Sigmoid colon (tissue), 7 donors: ENCODE data around the gene RPL38. TPM values are rescaled to one million over a fixed set of nuclear protein-coding genes. Genes with fewer than 3 reads are reported as not detected.

Experiments used
- DNase-seq: peaks from one replicate; pipeline ENCODE4 v3.0.0-alpha.2; 2019
- H3K27ac ChIP-seq, 4 donors: fragments of 200-600 bp; sonication (generic); one replicate each; pipeline ENCODE4 v1.5.1; 2016 to 2019; ENCODE audit warnings: mild to moderate bottlenecking in 1 of 4
- H3K27me3 ChIP-seq, 3 donors: fragments of 200-600 bp; sonication (generic); one replicate each; pipeline ENCODE4 v1.5.1; 2019; ENCODE audit warnings: mild to moderate bottlenecking in 1 of 3
- H3K36me3 ChIP-seq, 4 donors: fragments of 200-600 bp; sonication (generic); one replicate each; pipeline ENCODE4 v1.5.1; 2016 to 2019
- H3K4me1 ChIP-seq, 4 donors: fragments of 200-600 bp; sonication (generic); one replicate each; pipeline ENCODE4 v1.5.1; 2017 to 2019
- H3K4me3 ChIP-seq, 4 donors: fragments of 200-600 bp; sonication (generic); one replicate each; pipeline ENCODE4 v1.5.1; 2017 to 2019; ENCODE audit warnings: mild to moderate bottlenecking in 2 of 4, moderate library complexity in 1 of 4
- H3K9me3 ChIP-seq, 4 donors: fragments of 200-600 bp in 3 of 4; sonication (generic) in 3 of 4; one replicate each; pipeline versions ENCODE4 v1.5.1 to v1.6.1; 2013 to 2019
- CTCF ChIP-seq, 4 experiments: fragments of 450-650 bp in 3 of 4; fragments of 200-600 bp in 1 of 4; IDR thresholded peaks; one replicate each; pipeline ENCODE4 v1.5.1; 2016 to 2019; ENCODE audit warnings: antibody characterized with exemption in 4 of 4, mild to moderate bottlenecking in 3 of 4, moderate library complexity in 2 of 4
- EP300 ChIP-seq, 4 donors: sonication (generic); formaldehyde crosslinking; IDR thresholded peaks; one replicate each; pipeline ENCODE4 v1.6.1; 2017; ENCODE audit warnings: antibody characterized with exemption in 4 of 4
- POLR2A ChIP-seq, 2 donors: fragments of 450-650 bp; IDR thresholded peaks; one replicate each; pipeline ENCODE4 v1.6.1; 2016; ENCODE audit warnings: antibody characterized with exemption in 2 of 2, mild to moderate bottlenecking in 2 of 2, moderate library complexity in 2 of 2
- POLR2AphosphoS5 ChIP-seq, 4 donors: sonication (generic); formaldehyde crosslinking; IDR thresholded peaks; one replicate each; pipeline ENCODE4 v1.6.1; 2017; ENCODE audit warnings: antibody characterized with exemption in 4 of 4
- WGBS, 2 donors: extraction: QIAGEN DNeasy Blood & Tissue Kit; methylation state at CpG; one replicate each; pipeline ENCODE4 v1.1.7; 2013; 5-methylcytosine and 5-hydroxymethylcytosine counted together
- intact Hi-C: fragments of 100-400 bp; cut with DNase I; formaldehyde crosslinking; loops from one replicate; pipeline ENCODE4 v1.15.1; 2023
- polyA plus RNA-seq, 3 donors: library from polyadenylated mRNA; stranded (reverse); fragments of 200-250 nt; gene quantifications; one replicate each; pipeline ENCODE4 v1.2.3, GENCODE V29; 2013
- total RNA-seq, 4 donors: library from RNA; depleted of rRNA; stranded (reverse); fragments of >200 nt; gene quantifications; one replicate each; pipeline ENCODE4 v1.1.0, GENCODE V29; 2016
- donor health status: healthy with polysubstance abuse.
- donor health status: Bipolar disorder and iron deficiency.
- donor health status: healthy.

RPL38 gene
- total and polyA plus RNA-seq, 7 donors: 215 to 2,321 (median 718) TPM

GRCh38 chr17:74218436-74218835 is 15.0 kb downstream of the RPL38 start:
- no peak for TF ChIP-seq CTCF (IDR thresholded peaks at IDR 0.05)
- no peak for TF ChIP-seq EP300 (IDR thresholded peaks at IDR 0.05)
- no peak for TF ChIP-seq POLR2AphosphoS5 (IDR thresholded peaks at IDR 0.05)
- no peak for TF ChIP-seq POLR2A (IDR thresholded peaks at IDR 0.05)
- intact Hi-C loops: no loop called here
- DNase-seq: no peak
- H3K4me3 ChIP-seq: no peak overlapping the region
- no peaks in the 10 kb centered on the region for H3K27me3 ChIP-seq
- H3K4me1 ChIP-seq: peaks cover 0 to 20% (median 13%) of the 10 kb centered on the region in 4 donors
- H3K36me3 ChIP-seq: peaks cover 0 to 8% (median 0%) of the 10 kb centered on the region in 4 donors
- no peak overlapping the region for H3K27ac ChIP-seq
- no peaks in the 10 kb centered on the region for H3K9me3 ChIP-seq
- 81 to 89% methylated on average over 8 of the region's 8 CpGs for WGBS, 2 donors

DNA sequence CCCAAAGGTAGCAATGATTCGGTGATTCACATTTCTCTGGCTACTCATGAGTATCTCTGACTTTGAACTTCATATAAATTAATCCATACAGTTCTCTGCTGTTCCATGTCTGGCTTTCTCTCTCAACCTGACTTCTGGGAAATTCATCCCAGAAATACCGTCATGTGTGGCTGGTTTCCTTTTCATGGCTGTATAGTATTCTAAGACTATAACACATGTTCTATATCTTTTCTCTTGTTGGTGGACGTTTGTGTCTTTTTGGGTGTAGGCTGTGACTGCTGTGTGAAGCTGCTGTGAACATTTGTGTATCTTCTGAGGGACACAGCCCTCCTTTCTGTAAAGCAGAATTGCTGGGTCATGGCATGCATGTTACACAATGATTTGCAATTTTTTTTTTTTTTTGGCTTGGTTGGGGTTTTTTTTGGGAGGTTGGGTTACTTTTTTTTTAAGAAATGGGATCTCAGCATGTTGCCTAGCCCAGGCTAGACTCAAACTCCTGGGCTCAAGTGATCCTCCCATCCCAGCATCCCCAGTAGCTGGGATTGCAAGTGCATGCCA is 16.2 kb downstream of the RPL38 start:
- H3K27me3 ChIP-seq: no peaks in the 10 kb centered on the region
- intact Hi-C loops: no loop called here
- H3K9me3 ChIP-seq: no peaks in the 10 kb centered on the region
- TF ChIP-seq EP300 (IDR thresholded peaks at IDR 0.05): no peak
- TF ChIP-seq CTCF (IDR thresholded peaks at IDR 0.05): no peak
- no peak for TF ChIP-seq POLR2A (IDR thresholded peaks at IDR 0.05)
- TF ChIP-seq POLR2AphosphoS5 (IDR thresholded peaks at IDR 0.05): no peak
- 85 to 87% methylated on average over 3 of the region's 3 CpGs for WGBS, 2 donors
- no peak overlapping the region for H3K4me3 ChIP-seq
- no peak for DNase-seq
- H3K4me1 ChIP-seq: peaks cover 0 to 8% (median 1%) of the 10 kb centered on the region in 4 donors
- no peak overlapping the region for H3K27ac ChIP-seq
- peaks cover 0 to 18% (median 0%) of the 10 kb centered on the region in 4 donors for H3K36me3 ChIP-seq

GRCh38 chr17:74220219-74220618 is 16.7 kb downstream of the RPL38 start:
- no peak for TF ChIP-seq EP300 (IDR thresholded peaks at IDR 0.05)
- no peak for TF ChIP-seq CTCF (IDR thresholded peaks at IDR 0.05)
- no peak for TF ChIP-seq POLR2A (IDR thresholded peaks at IDR 0.05)
- TF ChIP-seq POLR2AphosphoS5 (IDR thresholded peaks at IDR 0.05): no peak
- Histone ChIP-seq H3K9me3 (no peaks in the 10 kb centered on the region), H3K4me3 (no peak overlapping the region), H3K27me3 (no peaks in the 10 kb centered on the region), H3K36me3 (peaks cover 0 to 18% (median 0%) of the 10 kb centered on the region in 4 donors), H3K27ac (no peak overlapping the region), H3K4me1 (peaks cover 0 to 3% (median 0%) of the 10 kb centered on the region in 4 donors)
- intact Hi-C loops: no loop called here
- no peak for DNase-seq
- WGBS, 2 donors: 84 to 90% methylated on average over 2 of the region's 2 CpGs

DNA sequence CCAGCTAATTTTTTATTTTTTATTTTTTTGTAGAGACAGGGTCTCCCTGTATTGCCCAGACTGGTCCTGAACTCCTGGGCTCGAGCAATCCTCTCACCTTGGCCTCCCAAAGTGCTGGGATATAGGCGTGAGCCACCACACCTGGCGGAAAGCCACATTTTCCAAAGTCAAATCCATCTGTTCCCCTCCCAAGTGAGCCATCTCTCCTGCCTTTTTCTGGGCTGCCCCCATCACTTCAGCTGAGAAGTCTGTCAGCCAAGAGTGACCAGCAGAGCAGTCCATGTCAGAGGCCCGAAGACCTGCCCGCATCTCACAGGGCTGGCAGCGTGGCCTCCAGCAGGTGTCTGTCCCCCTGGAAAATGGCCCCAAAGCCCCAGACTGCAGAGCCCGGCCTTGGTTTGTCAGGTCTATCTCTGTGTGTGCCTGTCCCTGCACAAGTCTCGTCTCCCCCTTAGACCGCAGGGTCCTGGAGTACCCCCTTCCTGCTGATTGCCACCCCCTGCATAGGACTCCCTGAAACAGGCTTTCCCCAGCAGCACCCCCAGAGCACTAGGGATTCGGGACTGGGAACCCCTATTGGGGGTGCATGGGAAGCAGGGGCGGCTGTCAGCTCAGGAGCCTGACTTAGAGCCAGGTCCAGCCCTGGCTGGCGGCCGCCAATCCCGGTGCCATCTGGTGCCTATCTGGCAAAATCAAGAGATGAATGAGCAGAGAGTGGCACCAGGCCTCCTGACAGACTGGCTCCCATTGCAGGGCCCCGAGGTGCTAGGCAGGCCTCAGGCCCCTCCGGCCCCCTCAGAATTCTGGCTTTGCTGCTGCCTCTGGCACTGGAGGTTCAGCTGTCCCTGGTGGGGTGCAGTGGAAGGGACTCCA is 17.7 kb downstream of the RPL38 start:
- peaks cover 0 to 18% (median 0%) of the 10 kb centered on the region in 4 donors for H3K36me3 ChIP-seq
- no peaks in the 10 kb centered on the region for H3K4me1 ChIP-seq
- no peak overlapping the region for H3K27ac ChIP-seq
- intact Hi-C loops: no loop called here
- no peaks in the 10 kb centered on the region for H3K27me3 ChIP-seq
- 92 to 94% methylated on average over 16 of the region's 16 CpGs for WGBS, 2 donors
- no peak overlapping the region for H3K4me3 ChIP-seq
- no peak for DNase-seq
- H3K9me3 ChIP-seq: no peaks in the 10 kb centered on the region
- TF ChIP-seq CTCF (IDR thresholded peaks at IDR 0.05): no peak
- no peak for TF ChIP-seq EP300 (IDR thresholded peaks at IDR 0.05)
- no peak for TF ChIP-seq POLR2A (IDR thresholded peaks at IDR 0.05)
- TF ChIP-seq POLR2AphosphoS5 (IDR thresholded peaks at IDR 0.05): no peak
